AG04449 (cell line): Measurements from ENCODE around the gene TPST2.

Source experiments
- CTCF ChIA-PET: fragments of 350-600 bp; formaldehyde crosslinking; extraction: SDS; loops from one replicate; lab custom pipeline; 2021; ENCODE audit warnings: antibody characterized with exemption; lab: Yijun Ruan, JAX
- POLR2A ChIA-PET: fragments of 400-600, 350-600 bp; formaldehyde crosslinking; extraction: SDS; loops from one replicate; lab custom pipeline; 2020; ENCODE audit warnings: antibody characterized with exemption, inconsistent platforms; lab: Yijun Ruan, JAX
- DNase-seq: peaks from one replicate; pipeline ENCODE4 v3.0.0-alpha.2; 2010; ENCODE audit warnings: low read depth, low spot score
- H3K4me3 ChIP-seq: 2 replicates; pipeline ENCODE4 v1.5.1; 2011; ENCODE audit warnings: low read depth, mild to moderate bottlenecking, control low read depth, low read length
- TF ChIP-seq, protein P1 (sequence below): IDR thresholded peaks from one replicate; pipeline ENCODE4 v1.5.1; 2011; ENCODE audit warnings: mild to moderate bottlenecking, moderate library complexity, low read length, control low read depth, inconsistent platforms; ENCODE audit not compliant: insufficient read depth; ENCODE audit errors: missing control alignments

TPST2 gene

DNA sequence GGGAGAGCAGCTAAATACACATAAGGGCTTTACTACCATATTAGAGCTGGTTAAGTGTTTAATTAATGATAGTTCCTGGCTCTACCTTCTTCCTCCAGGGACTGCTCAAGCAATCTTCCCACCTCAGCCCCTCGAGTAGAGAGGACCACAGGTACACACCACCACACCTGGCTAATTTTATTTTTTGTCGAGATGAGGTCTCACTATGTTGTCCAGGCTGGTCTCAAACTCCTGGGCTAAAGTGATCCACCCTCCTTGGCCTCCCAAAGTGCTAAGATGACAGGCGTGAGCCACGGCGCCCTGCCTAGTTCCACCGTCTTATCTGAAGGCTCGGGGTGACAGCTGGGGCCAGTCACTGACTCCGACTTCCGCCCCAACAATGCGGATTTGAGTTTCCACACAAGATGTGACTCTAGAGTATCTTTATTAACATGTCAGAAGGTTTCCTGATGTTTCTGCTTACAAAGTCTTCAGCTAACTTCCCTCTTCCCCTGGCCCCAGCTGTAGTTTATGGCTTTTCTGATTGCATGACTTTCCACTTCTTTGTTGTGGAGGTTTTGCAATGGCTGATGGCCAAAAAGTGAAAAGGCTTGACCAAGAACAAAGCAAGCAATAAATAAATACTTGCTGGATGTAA, 16.8 kb downstream of the TPST2 start:
- TF ChIP-seq, protein P1, sequence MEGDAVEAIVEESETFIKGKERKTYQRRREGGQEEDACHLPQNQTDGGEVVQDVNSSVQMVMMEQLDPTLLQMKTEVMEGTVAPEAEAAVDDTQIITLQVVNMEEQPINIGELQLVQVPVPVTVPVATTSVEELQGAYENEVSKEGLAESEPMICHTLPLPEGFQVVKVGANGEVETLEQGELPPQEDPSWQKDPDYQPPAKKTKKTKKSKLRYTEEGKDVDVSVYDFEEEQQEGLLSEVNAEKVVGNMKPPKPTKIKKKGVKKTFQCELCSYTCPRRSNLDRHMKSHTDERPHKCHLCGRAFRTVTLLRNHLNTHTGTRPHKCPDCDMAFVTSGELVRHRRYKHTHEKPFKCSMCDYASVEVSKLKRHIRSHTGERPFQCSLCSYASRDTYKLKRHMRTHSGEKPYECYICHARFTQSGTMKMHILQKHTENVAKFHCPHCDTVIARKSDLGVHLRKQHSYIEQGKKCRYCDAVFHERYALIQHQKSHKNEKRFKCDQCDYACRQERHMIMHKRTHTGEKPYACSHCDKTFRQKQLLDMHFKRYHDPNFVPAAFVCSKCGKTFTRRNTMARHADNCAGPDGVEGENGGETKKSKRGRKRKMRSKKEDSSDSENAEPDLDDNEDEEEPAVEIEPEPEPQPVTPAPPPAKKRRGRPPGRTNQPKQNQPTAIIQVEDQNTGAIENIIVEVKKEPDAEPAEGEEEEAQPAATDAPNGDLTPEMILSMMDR, result no peak
- DNase-seq, result no peak
- CTCF ChIA-PET, result interaction anchor here (1.1 to 1.2 kb wide), 2 partner anchors 11 to 19 kb away, joined by 3 read pairs; no protein-coding TSS in a partner anchor
- POLR2A ChIA-PET, result no interaction called here
- no peak overlapping the region for H3K4me3 ChIP-seq

DNA sequence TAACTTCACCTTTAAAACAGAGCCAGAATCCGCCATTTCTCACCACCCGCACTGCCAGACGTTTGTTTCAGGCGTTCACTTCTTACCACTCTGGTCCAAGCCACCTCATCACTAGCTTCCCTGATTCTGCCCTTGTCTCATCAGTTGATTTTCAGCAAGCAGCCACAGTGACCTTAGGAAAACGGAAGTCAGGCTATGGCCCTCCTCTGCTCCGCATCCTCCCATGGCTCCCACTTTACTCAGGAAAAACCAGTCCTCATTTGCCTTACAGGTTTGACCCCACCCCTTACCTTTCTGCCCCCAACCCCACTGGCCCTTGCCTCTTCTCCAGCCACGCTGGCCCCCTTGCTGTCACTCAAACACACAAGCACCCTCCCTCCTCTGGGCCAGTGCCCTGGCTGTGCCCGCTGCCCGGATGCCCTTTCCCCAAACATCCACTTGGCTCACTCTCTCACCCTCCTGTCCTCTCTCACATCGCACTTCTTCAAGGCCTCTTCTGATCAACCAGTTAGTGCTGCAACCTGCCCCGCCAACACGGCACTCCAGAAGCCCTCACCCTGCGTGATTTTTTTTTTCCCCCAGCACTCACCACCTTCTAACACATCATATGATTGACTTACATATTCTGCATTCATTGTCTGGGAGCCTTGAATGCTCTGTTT, 18.9 kb downstream of the TPST2 start:
- ChIA-PET POLR2A (no interaction called here), CTCF (no interaction called here)
- TF ChIP-seq, protein P1, result no peak
- no peak for DNase-seq
- H3K4me3 ChIP-seq, result no peak overlapping the region

DNA sequence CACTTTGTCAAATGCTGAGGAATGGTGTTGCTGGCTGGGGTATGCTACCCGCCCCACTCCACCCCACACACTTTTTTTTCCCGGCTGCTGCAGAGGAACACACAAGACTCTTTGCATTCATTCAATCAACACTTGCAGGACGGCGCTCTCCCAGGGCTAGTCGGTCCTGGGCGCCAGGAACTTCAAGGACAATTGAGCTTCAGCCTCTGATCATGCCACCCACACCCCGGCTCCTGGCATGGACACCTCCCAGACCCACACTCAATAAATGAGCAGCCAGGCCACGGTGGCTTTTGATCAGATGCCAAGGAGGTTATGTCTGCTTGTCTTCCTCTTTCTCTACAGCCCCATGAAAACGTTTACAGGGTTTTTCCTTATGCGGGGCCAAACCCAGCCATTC, 19.8 kb downstream of the TPST2 start:
- TF ChIP-seq, protein P1, result no peak
- ChIA-PET CTCF (interaction anchor here (1.3 kb wide), 1 partner anchor 10 kb away, joined by 3 read pairs; no protein-coding TSS in a partner anchor), POLR2A (no interaction called here)
- H3K4me3 ChIP-seq, result no peak overlapping the region
- no peak for DNase-seq

DNA sequence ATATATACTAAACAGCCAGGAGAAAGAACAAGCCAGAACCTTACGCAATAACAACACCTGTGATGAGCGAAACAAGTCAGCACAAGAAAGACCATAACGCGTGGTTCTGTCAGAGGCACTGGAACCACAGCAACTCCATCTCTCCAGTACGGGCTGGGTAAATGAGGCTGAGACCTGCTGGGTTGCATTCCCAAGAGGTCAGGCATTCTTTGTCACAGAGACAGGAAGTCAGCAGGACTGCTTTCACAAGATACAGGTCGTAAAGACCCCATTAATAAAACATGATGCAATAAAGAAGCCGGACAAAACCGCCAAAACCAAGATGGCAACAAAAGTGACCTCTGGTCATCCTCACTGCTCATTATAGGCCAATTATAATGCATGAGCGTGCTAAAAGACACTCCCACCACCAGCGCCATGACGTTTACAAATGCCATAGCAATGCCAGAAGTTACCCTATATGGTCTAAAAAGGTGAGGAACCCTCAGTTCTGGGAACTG, 21.7 kb downstream of the TPST2 start:
- ChIA-PET CTCF (interaction anchor here (0.6 kb wide), 1 partner anchor 15 kb away, joined by 3 read pairs; no protein-coding TSS in a partner anchor), POLR2A (no interaction called here)
- TF ChIP-seq, protein P1, result no peak
- DNase-seq, result no peak
- no peak overlapping the region for H3K4me3 ChIP-seq

GRCh38 chr22:26567610-26568009, 22.3 kb downstream of the TPST2 start:
- TF ChIP-seq, protein P1, result no peak
- ChIA-PET POLR2A (no interaction called here), CTCF (no interaction called here)
- no peak overlapping the region for H3K4me3 ChIP-seq
- no peak for DNase-seq

DNA sequence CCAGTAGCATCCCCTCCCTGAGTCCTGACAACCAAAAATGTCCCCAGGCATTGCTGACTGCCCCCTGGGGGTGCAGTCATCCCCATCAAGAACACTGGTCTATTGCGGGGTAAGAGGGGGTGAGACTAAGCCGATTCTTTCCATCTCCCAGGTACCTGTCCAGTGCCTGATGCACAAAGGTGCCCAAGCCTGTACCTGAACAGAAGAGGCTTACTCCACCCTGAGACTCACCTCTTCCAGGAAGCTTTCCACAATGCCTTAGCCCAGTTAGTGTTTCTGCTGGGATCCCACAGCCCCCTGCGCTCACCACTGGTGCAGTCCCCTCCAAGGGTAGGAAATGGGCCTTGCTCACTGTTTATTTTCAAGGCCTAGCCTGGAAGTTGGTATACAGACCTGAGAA, 22.9 kb downstream of the TPST2 start:
- ChIA-PET CTCF (no interaction called here), POLR2A (no interaction called here)
- TF ChIP-seq, protein P1, result no peak
- no peak overlapping the region for H3K4me3 ChIP-seq
- no peak for DNase-seq
